ENCODE results near the gene NTSR1.

The NTSR1 gene

DNA sequence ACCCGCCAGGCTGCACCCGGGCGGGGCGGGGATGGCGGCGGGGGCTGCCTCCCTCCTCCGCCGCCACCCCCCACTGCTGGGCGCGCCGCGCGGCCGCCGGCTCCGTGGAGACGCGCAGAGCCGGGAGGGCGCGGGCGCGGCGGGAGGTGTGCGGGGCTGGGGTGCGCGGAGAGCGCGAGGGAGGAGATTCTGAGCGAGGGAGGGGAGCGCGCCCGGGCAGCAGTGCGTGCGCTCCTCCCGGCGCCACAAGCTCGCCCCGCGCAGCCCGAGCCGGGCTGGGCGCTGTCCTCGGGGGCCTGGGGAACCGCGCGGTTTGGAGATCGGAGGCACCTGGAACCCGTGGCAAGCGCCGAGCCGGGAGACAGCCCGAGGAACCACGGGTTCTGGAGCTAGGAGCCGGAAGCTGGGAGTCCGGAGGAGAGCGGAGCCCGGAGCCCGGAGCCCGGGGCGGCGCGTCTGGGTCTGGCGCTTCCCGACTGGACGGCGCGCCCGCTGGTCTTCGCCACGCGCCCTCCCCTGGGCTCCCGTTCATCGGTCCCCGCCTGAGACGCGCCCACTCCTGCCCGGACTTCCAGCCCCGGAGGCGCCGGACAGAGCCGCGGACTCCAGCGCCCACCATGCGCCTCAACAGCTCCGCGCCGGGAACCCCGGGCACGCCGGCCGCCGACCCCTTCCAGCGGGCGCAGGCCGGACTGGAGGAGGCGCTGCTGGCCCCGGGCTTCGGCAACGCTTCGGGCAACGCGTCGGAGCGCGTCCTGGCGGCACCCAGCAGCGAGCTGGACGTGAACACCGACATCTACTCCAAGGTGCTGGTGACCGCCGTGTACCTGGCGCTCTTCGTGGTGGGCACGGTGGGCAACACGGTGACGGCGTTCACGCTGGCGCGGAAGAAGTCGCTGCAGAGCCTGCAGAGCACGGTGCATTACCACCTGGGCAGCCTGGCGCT, at the start of gene NTSR1:
TSS of gene NTSR1 (plus strand) at position 246 of the 946 bp plus-strand sequence. CDS start at position 618, 372 bp downstream.
- no peak for DNase-seq

DNA sequence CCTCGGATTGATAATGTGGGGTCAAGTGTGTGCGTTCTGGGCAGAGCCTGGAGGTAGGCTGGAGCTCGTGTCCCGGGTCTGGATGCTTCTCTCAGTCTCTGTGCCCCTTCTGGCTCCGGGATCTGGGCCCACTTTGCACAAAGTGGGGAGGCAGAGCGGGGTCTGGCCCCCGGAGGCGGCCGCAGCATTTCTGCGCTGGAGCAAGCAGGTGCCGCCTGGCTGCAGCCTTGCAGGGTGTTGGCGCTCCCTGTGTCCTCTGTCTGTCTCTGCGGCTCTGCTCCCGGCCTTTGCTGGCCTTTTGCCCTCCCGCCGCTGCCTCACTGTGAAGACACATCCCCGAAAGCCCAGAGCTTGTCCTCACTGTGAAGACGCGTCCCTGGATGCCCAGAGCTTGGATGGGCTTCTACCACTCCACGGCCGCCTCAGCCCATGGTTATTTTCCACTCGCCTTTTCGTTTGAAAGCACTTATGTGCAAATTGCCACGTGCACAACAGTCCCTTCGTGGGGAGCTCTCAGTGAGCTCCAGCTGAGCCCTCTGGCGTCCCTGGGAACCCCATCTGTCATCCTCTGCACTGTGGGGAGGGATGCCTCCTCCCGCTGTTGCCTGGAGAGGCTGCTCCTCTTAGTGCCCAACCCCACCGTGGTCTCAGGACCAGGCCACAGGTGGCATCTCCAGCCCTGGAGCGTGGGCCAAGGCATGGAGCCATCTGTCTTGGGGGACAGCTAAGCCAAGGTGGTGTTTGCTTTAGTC, 49.0 kb upstream of the NTSR1 start:
- DNase-seq, result no peak

DNA sequence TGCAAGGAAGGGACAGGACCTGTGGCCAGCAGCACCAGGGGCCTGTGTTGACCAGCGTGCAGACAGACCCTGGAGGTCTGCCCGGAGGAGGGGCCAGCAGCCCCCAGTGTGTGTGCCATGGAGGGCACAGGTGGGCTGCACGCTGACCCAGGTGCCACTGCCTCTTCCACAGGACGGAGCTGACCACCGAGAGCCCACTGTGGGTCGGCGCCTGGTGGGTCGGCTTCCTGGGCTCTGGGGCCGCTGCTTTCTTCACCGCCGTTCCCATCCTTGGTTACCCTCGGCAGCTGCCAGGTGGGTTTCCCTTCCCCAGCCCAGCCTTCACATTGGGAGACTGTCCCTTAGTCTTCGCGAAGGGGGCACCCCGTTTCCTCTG, 48.4 kb upstream of the NTSR1 start:
- DNase-seq, result no peak

DNA sequence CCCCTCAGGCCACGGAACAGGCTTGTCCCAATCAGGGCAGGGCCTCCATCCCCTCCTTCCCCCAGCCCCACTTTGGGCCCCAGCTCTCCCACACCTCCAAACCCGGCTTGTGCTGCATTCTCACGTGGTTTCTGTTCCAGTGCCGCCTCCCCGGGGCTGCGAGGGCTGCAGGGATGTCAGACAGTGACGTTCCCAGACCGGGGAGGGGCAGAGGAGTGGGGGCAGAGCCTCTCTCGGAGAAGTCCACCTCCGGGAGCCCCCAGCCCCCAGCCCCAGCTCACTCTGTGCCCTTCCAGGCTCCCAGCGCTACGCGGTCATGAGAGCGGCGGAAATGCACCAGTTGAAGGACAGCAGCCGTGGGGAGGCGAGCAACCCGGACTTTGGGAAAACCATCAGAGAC, 47.9 kb upstream of the NTSR1 start:
- no peak for DNase-seq

DNA sequence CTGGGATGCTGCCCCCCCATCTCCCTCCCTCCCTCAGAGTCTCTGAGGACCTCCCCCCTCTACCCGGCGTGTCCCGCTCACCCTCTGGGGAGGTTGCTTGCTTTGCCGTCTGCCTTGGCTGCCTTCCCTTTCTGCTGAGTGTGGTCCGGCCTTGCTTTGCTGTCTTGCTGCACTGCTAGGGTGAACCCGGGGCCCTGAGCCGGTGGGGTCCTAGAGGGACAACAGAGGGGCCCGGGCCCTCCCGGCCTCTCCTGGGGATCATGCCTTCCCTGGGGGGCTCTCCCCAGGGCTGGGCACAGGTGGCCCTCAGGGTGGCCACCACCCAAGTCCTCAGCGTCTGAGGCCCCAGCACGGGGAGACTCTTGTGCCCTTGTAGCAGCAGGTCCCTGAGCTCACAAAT, 47.0 kb upstream of the NTSR1 start:
- no peak for DNase-seq

DNA sequence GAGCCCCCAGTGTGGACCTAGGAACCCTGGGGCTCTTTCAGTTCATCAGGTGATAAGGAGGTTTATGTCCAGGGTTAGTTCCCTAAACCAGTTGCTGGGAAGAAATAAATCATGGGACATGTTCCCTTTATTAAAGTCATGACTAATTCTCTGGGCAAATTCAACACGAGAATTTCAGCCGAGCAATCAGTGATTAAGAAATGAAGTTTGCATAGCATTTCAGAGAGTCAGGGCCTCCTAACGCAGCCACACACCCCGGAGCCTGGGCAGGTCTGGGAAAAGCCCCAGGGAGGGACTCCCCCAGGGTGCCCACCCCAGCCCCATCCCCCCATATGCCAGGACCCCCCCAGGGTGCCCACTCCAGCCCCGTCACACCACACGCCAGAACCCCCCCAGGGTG, 46.2 kb upstream of the NTSR1 start:
- DNase-seq, result no peak

DNA sequence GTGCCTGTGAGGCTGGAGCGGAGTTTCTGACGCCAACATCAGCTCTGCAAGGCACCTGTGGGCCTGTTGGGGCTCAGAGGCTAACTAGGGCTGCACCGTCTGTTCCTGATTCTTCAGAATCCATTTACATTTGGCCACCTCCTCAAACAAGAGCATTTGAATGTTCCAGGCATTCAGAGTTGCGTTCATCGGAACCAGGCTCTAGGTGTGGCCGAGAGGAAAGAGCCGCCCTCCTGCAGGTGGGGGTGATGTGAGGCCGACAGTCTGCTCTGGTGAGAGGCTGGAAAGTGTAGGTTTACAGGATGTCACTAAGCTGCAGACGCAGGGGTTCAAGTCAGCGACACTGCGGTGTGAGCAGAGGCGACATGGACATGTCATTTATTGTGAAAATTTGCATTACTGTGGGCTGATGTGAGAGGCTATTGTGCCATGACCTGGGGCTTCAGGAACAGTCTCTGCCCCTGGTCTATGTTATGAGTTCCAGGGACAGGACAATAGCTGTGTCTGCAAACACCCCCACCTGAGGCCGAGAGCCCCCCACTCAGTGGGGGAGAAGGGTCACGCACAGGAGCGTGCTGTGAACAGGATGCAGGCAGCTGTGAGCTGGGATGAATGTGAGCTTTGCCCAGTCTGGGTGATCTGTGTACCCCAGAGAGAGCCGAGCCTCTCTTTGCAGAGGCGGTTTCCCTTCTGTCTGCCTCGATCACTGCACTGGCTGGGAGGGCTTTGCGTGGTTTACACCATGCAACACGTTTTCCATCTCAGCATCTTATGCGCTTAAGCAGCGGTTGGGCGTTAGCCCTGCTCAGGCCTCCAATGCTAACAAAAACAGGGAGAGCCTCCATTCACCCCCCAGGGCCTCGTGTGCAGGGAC, 45.3 kb upstream of the NTSR1 start:
- no peak for DNase-seq

DNA sequence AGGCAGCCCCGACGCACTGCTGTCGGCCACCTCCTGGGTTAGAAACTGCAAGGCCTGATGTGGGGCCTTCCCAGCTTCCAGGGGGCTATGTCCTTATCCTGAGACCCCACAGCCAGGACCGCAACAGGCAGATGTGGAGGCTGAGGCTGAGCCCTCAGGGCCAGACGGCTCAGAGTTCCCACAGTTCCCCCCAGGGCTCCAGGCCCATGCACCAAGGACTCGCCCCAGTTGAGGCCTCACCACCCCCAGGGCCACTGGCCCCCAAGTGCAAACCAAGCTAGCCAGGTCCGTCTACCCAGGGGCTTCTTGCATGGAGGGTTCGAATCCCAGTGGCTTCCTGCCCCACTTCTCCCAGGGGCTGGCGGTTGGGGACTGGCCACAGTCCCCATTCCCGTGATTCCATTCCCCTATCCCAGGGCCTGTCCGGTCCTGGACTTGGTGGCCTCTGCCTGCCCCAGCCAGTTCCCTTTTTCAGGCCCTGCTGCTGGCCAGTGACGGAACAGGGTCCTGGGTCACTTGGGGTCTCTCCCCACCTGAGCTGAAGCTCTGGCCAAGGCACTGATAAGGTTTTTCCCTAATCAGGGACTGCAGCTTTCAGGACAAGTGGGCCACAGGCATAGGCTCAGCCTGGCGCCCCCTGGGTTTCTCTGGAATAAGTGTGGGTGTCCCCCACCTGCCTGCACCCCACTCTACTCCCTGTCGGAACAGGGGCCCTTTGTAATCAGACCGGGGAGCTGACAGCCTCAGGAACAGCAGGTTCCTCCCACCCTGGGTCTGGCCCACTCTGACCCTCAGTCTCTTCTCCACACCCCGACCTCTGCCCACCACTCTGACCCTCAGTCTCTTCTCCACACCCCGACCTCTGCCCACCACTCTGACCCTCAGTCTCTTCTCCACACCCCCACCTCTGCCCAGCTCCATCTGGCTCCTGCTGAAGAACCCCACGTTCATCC, 44.3 kb upstream of the NTSR1 start:
- DNase-seq, result no peak

DNA sequence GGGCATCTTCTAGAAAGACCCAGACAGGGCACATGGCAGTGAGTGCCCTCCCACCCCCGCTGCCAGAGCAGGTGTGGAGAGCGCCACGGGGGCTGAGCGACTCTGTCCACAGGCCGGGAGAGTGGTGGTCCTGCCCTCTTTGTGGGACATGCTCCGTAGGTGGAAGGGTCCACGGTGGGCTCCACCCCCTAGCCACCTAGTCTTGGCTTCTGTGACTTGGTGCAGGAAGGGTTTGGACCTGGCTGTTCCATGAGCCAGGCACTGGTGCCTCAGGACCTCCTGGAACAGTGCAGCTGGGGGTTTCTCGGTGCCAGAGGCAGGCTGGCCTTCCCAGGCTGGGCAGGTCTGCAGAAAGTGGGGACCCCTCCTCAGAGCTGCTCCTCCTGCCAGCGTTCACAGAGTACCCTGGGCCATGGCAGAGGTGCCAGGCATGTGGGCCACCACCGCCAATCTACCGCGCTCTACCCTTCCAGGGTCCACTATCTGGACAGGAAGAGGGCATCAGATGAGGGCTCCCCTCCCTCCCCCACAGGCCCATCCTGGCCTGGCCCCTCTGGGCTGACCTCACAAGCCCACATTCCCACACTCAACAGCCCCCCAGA, 43.4 kb upstream of the NTSR1 start:
- no peak for DNase-seq

DNA sequence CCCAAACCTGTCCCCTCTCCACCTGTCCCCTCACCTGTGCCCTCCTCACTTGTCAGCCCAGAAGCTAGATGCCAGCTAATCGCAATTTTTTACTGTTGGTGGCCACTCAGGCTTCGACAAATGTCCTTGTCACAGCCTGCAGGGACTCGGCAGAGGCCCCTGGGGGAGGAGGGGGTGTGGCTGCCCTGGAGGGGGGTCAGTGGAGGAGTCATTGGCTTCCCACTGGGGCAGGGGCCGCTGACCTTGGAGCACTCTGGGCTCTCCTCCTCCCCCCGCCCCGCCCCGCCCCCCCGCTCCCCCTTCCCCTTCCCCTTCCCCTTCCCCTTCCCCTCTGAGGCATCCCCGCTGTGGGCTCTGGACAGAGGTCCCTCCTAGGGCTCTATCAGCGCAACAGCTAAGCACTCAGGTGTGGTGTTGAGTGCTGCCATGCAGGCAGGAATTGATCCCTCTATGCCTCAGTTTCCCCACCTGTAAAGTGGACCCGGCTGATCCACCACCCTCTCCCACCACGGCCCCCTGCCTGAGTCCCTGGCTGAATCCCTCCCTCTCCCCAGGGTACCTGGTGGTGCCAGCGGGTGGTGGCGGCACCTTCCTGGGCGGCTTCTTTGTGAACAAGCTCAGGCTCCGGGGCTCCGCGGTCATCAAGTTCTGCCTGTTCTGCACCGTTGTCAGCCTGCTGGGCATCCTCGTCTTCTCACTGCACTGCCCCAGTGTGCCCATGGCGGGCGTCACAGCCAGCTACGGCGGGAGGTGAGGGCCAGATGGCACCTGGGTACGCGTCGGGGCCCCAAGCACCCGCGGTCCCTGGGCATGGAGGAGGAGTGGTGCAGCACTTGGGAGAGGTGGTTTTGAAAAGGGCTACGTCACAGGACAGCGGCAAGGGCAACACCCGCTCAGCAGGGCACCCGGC, 42.6 kb upstream of the NTSR1 start:
- no peak for DNase-seq

DNA sequence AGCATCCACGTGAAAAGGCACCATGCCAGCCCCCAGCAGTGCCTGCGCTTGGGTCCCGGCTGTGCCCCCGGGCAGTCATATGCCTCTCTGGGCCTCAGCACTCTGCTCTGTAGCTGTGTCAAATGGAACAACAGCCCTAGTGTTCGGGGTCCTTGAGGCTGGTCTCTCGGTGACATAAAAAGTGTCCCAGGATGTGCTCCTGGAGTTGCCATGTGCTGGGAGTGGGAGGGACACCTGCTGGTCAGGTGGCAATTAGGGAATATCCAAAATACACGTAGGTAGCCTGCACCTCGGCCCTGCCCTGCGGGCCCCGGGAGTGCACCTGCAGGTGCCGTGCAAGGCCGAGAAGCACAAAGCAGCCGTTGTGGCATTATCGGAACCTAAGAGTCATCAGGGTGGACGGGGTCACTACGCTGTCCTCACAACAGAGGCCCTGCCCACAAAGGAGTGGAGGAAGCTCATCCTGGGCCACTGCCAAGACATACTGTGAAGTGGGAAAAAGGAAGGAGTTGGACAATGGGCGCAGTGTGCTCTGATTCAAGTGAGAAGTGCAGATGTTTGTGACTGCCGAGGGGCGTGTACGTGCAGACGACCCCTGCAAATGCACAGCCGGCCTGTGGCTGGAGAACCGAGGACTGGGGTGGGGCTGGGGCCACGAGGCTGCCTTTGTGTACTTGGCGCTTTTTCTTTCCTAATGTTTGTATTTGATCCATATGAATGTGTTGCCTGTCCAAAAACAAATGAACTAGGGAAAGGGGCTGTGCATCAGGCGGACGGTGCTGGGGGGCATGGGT, 41.7 kb upstream of the NTSR1 start:
- no peak for DNase-seq

DNA sequence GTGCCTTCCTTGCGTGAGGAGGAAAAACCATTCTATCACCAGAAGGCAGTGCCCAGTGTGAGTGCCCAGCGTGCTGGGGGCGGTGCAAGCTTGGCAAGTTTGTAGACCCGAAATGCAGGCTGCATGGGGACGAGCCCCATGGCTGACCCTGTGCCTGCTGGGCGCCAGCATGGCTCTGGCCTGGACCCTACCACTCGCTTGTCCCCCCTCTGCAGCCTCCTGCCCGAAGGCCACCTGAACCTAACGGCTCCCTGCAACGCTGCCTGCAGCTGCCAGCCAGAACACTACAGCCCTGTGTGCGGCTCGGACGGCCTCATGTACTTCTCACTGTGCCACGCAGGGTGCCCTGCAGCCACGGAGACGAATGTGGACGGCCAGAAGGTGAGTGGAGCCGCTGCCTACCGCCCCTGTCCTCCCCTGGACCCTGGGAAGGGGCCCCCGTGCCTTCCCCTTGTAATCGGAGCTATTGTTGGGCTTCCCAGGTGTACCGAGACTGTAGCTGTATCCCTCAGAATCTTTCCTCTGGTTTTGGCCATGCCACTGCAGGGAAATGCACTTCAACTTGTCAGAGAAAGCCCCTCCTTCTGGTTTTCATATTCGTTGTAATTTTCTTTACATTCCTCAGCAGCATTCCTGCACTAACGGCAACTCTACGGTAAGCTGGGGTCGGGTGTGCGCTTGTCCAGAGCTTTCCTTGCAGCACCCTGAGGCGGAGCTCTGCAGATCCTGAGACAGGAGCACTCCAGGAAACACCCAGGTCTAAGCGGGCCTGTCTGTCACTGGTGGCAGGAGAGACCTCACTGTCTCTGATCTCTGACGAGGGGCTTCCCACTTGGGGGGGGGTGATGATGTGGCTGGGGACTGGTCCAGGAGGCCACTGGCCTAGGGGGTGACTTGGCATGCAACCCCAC, 40.9 kb upstream of the NTSR1 start:
- DNase-seq, result no peak

DNA sequence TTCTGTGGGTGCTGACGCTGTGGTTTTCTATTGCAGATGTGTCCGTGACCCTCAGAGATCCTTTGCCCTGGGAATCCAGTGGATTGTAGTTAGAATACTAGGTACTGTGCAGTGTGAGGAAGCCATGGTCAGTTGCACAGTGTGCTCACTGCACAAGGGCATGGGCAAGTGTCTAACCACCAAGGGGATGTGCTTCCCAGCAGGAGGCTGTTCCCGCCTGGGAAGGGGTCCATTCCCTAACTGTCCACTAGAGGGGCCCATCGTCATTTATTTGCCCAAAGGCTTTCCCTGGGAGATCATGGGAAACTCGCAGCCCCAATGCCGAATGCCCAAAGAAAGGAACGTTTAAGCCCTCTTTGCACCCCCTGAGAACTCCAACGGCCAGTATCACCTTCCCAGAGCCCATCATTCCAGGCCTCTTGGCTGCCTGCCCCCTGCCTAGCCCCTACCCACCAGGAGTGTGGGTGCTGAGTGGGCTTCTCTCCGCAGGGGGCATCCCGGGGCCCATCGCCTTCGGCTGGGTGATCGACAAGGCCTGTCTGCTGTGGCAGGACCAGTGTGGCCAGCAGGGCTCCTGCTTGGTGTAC, 40.1 kb upstream of the NTSR1 start:
- DNase-seq, result no peak

DNA sequence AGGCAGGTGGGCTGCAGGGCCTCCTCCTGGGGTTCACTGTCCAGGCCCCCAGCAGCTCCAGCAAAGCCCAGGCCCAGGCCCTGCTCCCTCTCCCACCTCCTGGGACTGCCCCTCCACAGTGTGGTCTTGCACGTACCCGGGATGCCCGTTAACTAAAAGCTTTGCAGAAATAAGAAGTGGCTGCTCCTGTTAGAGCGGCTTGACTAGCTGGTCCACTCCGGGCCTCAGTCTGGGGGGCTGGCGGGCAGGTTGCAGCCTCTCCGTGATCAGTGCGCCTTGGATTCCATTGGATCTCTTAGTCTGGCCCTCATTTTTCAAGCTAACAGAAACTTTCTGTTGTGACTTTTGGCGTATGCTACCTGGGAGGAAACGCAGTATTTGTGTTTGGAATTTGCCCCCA, 39.4 kb upstream of the NTSR1 start:
- no peak for DNase-seq

DNA sequence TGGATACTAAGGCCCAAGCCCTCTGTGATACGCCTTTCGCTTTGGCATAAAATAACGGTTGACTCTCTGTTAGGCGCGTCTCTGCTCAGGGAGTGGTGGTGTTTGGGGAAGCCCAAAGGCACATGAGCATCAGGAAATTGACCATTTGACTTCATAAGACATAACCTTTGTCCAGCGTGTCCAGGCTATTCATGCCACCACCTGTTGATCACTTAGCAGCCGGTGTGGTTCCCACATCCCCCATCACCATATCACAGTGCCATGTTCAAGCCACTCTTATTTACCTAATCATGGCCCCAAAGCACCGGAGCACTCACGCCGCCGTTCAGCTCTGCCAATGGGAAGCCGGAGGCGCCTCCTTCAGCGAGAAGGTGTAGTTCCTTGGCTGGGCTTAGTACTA, 38.5 kb upstream of the NTSR1 start:
- DNase-seq, result no peak

DNA sequence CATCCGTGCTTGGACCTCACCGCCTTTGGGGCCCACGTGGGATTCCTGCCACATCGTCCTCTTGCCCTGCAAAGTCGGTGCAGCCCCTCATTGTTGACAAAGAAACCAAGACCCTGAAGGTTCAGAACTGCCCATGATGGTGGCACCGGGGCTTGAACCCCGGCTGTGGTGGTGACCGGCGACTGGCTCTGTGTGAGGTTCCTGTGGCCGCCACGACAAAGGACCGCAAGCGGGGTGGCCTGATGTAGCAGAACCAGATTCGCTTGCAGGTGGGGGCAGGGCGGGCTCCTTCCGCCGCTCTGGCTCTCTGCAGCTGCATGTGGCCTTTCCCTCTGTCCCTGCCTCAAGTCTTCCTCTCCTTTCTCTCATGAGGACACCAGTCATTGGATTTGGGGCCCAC, 37.6 kb upstream of the NTSR1 start:
- DNase-seq, result no peak

DNA sequence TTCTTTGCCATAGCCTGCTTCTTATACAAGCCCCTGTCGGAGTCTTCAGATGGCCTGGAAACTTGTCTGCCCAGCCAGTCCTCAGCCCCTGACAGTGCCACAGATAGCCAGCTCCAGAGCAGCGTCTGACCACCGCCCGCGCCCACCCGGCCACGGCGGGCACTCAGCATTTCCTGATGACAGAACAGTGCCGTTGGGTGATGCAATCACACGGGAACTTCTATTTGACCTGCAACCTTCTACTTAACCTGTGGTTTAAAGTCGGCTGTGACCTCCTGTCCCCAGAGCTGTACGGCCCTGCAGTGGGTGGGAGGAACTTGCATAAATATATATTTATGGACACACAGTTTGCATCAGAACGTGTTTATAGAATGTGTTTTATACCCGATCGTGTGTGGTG, 36.9 kb upstream of the NTSR1 start:
- no peak for DNase-seq

DNA sequence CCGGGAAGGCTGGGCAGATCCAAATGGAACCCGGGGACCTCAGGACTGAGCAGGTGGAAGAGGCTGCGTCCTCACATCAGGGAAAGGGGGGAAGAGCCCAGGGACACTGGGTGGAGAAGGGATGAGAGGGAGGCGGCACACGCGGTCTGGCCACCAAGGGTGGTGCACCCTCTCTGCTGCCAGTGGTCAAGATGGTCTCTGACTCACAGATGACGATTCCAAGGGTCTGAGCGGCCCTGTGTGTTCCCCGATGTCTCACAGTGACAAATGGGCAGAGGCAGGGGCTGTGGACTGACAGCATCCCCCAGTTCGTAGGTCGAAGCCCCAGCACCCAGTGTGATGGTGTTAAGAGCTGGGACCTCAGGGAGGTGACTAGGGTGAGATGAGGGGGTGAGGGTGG, 34.3 kb upstream of the NTSR1 start:
- no peak for DNase-seq

Data from NCI-H510A (cell line).